ENCODE measurements around the gene MT1F.

DNA sequence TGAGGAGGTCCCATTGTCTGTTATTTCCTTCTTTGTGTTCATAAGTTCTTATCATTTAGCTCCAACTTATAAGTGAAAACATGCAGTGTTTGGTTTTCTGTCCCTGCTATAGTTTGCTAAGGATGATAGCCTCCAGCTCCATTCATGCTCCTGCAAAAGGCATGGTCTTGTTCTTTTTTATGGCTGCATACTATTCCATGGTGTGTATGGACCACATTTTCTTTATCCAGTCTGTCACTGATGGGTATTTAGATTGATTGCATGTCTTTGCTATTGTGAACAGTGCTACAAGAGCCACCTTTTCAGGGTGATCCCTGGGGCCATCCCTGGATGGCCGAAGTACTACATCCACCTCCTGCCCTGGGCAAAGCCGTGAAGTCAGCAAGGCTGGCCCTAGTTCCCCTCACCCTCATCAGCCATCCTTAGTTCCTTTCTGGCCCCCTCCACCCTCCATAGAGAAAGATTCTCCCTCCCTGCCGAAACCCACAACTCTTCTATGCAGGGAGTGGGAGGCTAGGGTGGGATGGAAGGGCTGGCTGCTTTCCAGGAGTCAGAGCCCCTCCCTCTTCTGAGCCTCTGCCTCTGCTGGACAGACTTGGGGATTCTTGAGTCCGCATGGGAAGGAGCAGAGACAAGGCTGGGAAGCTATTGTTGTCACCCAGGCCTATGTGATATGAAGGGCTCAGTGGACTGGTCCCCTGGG lies 32.8 kb downstream of the MT1F start:
- TF ChIP-seq, protein P1, sequence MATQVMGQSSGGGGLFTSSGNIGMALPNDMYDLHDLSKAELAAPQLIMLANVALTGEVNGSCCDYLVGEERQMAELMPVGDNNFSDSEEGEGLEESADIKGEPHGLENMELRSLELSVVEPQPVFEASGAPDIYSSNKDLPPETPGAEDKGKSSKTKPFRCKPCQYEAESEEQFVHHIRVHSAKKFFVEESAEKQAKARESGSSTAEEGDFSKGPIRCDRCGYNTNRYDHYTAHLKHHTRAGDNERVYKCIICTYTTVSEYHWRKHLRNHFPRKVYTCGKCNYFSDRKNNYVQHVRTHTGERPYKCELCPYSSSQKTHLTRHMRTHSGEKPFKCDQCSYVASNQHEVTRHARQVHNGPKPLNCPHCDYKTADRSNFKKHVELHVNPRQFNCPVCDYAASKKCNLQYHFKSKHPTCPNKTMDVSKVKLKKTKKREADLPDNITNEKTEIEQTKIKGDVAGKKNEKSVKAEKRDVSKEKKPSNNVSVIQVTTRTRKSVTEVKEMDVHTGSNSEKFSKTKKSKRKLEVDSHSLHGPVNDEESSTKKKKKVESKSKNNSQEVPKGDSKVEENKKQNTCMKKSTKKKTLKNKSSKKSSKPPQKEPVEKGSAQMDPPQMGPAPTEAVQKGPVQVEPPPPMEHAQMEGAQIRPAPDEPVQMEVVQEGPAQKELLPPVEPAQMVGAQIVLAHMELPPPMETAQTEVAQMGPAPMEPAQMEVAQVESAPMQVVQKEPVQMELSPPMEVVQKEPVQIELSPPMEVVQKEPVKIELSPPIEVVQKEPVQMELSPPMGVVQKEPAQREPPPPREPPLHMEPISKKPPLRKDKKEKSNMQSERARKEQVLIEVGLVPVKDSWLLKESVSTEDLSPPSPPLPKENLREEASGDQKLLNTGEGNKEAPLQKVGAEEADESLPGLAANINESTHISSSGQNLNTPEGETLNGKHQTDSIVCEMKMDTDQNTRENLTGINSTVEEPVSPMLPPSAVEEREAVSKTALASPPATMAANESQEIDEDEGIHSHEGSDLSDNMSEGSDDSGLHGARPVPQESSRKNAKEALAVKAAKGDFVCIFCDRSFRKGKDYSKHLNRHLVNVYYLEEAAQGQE (IDR thresholded peaks at IDR 0.05; ENCODE audit: borderline replicate concordance) = no peak
- TF ChIP-seq, protein P2, sequence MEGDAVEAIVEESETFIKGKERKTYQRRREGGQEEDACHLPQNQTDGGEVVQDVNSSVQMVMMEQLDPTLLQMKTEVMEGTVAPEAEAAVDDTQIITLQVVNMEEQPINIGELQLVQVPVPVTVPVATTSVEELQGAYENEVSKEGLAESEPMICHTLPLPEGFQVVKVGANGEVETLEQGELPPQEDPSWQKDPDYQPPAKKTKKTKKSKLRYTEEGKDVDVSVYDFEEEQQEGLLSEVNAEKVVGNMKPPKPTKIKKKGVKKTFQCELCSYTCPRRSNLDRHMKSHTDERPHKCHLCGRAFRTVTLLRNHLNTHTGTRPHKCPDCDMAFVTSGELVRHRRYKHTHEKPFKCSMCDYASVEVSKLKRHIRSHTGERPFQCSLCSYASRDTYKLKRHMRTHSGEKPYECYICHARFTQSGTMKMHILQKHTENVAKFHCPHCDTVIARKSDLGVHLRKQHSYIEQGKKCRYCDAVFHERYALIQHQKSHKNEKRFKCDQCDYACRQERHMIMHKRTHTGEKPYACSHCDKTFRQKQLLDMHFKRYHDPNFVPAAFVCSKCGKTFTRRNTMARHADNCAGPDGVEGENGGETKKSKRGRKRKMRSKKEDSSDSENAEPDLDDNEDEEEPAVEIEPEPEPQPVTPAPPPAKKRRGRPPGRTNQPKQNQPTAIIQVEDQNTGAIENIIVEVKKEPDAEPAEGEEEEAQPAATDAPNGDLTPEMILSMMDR (IDR thresholded peaks at IDR 0.05; ENCODE audit: poor library complexity, severe bottlenecking) = no peak
- TF ChIP-seq MXI1 (conservative IDR thresholded peaks at IDR 0.05; ENCODE audit: poor library complexity, severe bottlenecking) (no peak), EZH2 (IDR thresholded peaks at IDR 0.05; ENCODE audit: borderline replicate concordance, insufficient read depth, low read length, poor library complexity, severe bottlenecking) (no peak)

Data from neural cell (in vitro differentiated cells).